K562 (cell line): ENCODE results near the gene GGT6. TPM values are rescaled to one million over a fixed set of nuclear protein-coding genes. Genes with fewer than 3 reads are reported as not detected.

ENCODE experiments used
- ATAC-seq: fragments of 200-7000 bp; cut with Tn5 transposase; 3 replicates; pipeline ENCODE4 v1.9.1; 2020; ENCODE audit warnings: moderate library complexity
- BruUV-seq: library from RNA; stranded (reverse); fragments of 400-500 nt; replicated peaks from 2 replicates; lab custom pipeline; 2021; lab: Mats Ljungman, UMichigan
- CTCF ChIA-PET: fragments of 300-600 bp; formaldehyde crosslinking; extraction: SDS; loops from one replicate; lab custom pipeline; 2021; ENCODE audit warnings: low intra/inter-chr PET ratio; lab: Yijun Ruan, JAX
- POLR2A ChIA-PET: fragments of 300-600, 350-650 bp; sonication (Branson Sonifier 250); formaldehyde crosslinking; extraction: SDS; loops from one replicate; lab custom pipeline; 2021; ENCODE audit warnings: antibody characterized with exemption, inconsistent platforms; lab: Yijun Ruan, JAX
- DNase-seq, 4 experiments: peaks; one replicate each; pipeline versions ENCODE4 v3.0.0 to v3.0.0-alpha.2; 2011 to 2018; ENCODE audit warnings: low spot score in 3 of 4, mixed read lengths in 3 of 4; ENCODE audit errors: extremely low read depth in 1 of 4
- FAIRE-seq: peaks from 2 replicates; lab custom pipeline; 2011; peaks lifted over from hg19 to GRCh38; lab: Jason Lieb, UNC
- H2AFZ ChIP-seq: 2 replicates; pipeline ENCODE4 v1.6.0; 2011; ENCODE audit warnings: low read depth, low read length, control low read depth, inconsistent platforms
- H3K27ac ChIP-seq: fragments of 200-600 bp; 3 replicates; pipeline ENCODE4 v1.8.0; 2011; ENCODE audit warnings: low read depth, mild to moderate bottlenecking, control low read depth, inconsistent platforms, low read length, moderate library complexity, mixed read lengths; ENCODE audit errors: extremely low read depth
- H3K27me3 ChIP-seq, 2 experiments: fragments of 300-600 bp in 1 of 2; 2 replicates in 1 of 2; 3 replicates in 1 of 2; pipeline versions ENCODE4 v1.6.0 to v1.8.0; 2011; ENCODE audit warnings: inconsistent platforms in 2 of 2, low read length in 2 of 2, mild to moderate bottlenecking in 1 of 2, mixed read lengths in 1 of 2, moderate library complexity in 1 of 2; ENCODE audit not compliant: control insufficient read depth in 2 of 2, insufficient read depth in 2 of 2
- H3K36me3 ChIP-seq: fragments of 300-600 bp; 3 replicates; pipeline ENCODE4 v1.8.0; 2011; ENCODE audit warnings: mild to moderate bottlenecking, low read length, inconsistent platforms; ENCODE audit not compliant: control insufficient read depth, insufficient read depth
- H3K4me1 ChIP-seq, 2 experiments: fragments of 200-600 bp in 1 of 2; replicated peaks in 1 of 2; 2 replicates in 1 of 2; 3 replicates in 1 of 2; pipeline versions ENCODE4 v1.5.1 to v1.8.0; 2011; ENCODE audit warnings: inconsistent platforms in 2 of 2, low read length in 2 of 2, mild to moderate bottlenecking in 1 of 2, mixed read lengths in 1 of 2, moderate library complexity in 1 of 2; ENCODE audit not compliant: control insufficient read depth in 2 of 2, insufficient read depth in 2 of 2
- H3K4me2 ChIP-seq: 2 replicates; pipeline ENCODE4 v1.6.1; 2011; ENCODE audit warnings: low read length, control low read depth, inconsistent platforms, mixed read lengths; ENCODE audit not compliant: insufficient read depth
- H3K4me3 ChIP-seq: fragments of 200-600 bp; sonication (generic), shearing (Covaris generic); 2 replicates; pipeline ENCODE4 v1.5.1; 2016; ENCODE audit warnings: control low read depth, inconsistent platforms
- H3K79me2 ChIP-seq: fragments of 200-600 bp; 3 replicates; pipeline ENCODE4 v1.8.0; 2011; ENCODE audit warnings: low read length, inconsistent platforms; ENCODE audit not compliant: control insufficient read depth, insufficient read depth
- H3K9ac ChIP-seq, 2 experiments: 2 replicates each; pipeline versions ENCODE4 v1.6.0 to v1.6.1; 2011; ENCODE audit warnings: low read depth in 2 of 2, low read length in 2 of 2, control low read depth in 1 of 2, inconsistent platforms in 1 of 2, mild to moderate bottlenecking in 1 of 2, mixed read lengths in 1 of 2; ENCODE audit not compliant: insufficient read depth in 1 of 2
- H3K9me1 ChIP-seq: one replicate; pipeline ENCODE4 v1.6.0; 2011; ENCODE audit warnings: inconsistent platforms, mild to moderate bottlenecking, low read length, moderate library complexity; ENCODE audit not compliant: control insufficient read depth, insufficient read depth
- H3K9me3 ChIP-seq: replicated peaks from 2 replicates; pipeline ENCODE4 v1.5.1; 2011; ENCODE audit warnings: low read depth, low read length, inconsistent platforms; ENCODE audit not compliant: control insufficient read depth, insufficient read depth
- H4K20me1 ChIP-seq: replicated peaks from 2 replicates; pipeline ENCODE4 v1.6.1; 2011; ENCODE audit warnings: low read length, inconsistent platforms, mixed read lengths; ENCODE audit not compliant: control insufficient read depth, insufficient read depth
- EWSR1 ChIP-seq: fragments of 450-650 bp; IDR thresholded peaks from 2 replicates; pipeline ENCODE4 v1.6.1; 2018; ENCODE audit warnings: borderline replicate concordance, mild to moderate bottlenecking, low read depth, moderate library complexity; ENCODE audit not compliant: partially characterized antibody
- FOXA1 ChIP-seq: fragments of 450-650 bp; IDR thresholded peaks from 2 replicates; pipeline ENCODE4 v1.6.1; 2016; ENCODE audit warnings: mild to moderate bottlenecking, borderline replicate concordance
- FOXM1 ChIP-seq, 2 experiments: fragments of 450-650 bp in 1 of 2; sonication (generic) in 1 of 2; formaldehyde crosslinking in 1 of 2; IDR thresholded peaks; 2 replicates each; pipeline versions ENCODE4 v1.6.1 to v1.9.0; 2017 to 2022; ENCODE audit warnings: low read depth in 2 of 2, mild to moderate bottlenecking in 2 of 2, missing genetic modification reagents in 1 of 2, moderate library complexity in 1 of 2
- FUS ChIP-seq: fragments of 200-400 bp; formaldehyde crosslinking; optimal IDR thresholded peaks from 2 replicates; pipeline ENCODE3; 2017; ENCODE audit warnings: low read depth, low read length
- HDAC1 ChIP-seq, 2 experiments: fragments of 450-650 bp; IDR thresholded peaks; 2 replicates each; pipeline ENCODE4 v1.6.1; 2016 to 2017; ENCODE audit warnings: inconsistent platforms in 1 of 2, mild to moderate bottlenecking in 1 of 2, moderate library complexity in 1 of 2
- HIVEP1 ChIP-seq: fragments of 250-450 bp; sonication (Bioruptor Pico); IDR thresholded peaks from 2 replicates; pipeline ENCODE4 v1.4.0; 2020; ENCODE audit warnings: mild to moderate bottlenecking
- NFIC ChIP-seq: fragments of 450-650 bp; IDR thresholded peaks from 2 replicates; pipeline ENCODE4 v1.6.1; 2017; ENCODE audit warnings: mild to moderate bottlenecking, inconsistent platforms
- NR2C2 ChIP-seq, 2 experiments: fragments of 200-800 bp in 1 of 2; sonication (Bioruptor generic) in 1 of 2; sonication (generic) in 1 of 2; formaldehyde crosslinking in 1 of 2; IDR thresholded peaks; 2 replicates each; pipeline versions ENCODE4 v1.6.1 to v1.8.0; 2016 to 2022; ENCODE audit warnings: mild to moderate bottlenecking in 1 of 2, missing compliant biosample characterization in 1 of 2, missing genetic modification characterization in 1 of 2, missing genetic modification reagents in 1 of 2
- RAD51 ChIP-seq: fragments of 450-650 bp; IDR thresholded peaks from 2 replicates; pipeline ENCODE4 v1.7.1; 2016; ENCODE audit warnings: low read depth, mild to moderate bottlenecking, borderline replicate concordance
- ZFP1 ChIP-seq: fragments of 450-650 bp; formaldehyde crosslinking; IDR thresholded peaks from 2 replicates; pipeline ENCODE4 v1.4.0; 2020; ENCODE audit warnings: mild to moderate bottlenecking, mixed read lengths
- ZKSCAN1 ChIP-seq: fragments of 150-350 bp; IDR thresholded peaks from 2 replicates; pipeline ENCODE4 v1.6.1; 2016; ENCODE audit warnings: low read depth, low read length
- WGBS: fragments of 100-300 bp; shearing (Covaris generic); methylation state at CpG from one replicate; pipeline ENCODE4 v1.1.6; 2016; ENCODE audit warnings: low coverage, mixed read lengths; ENCODE audit not compliant: insufficient coverage; ENCODE audit errors: missing lambda C conversion rate; 5-methylcytosine and 5-hydroxymethylcytosine counted together
- in situ Hi-C: fragments of 300-500 bp; cut with MboI; formaldehyde crosslinking; loops from 4 replicates; pipeline ENCODE4 v1.15.0; 2018; ENCODE audit warnings: inconsistent platforms, mixed read lengths
- intact Hi-C: fragments of 100-400 bp; cut with micrococcal nuclease; formaldehyde crosslinking; loops from 2 replicates; pipeline ENCODE4 v1.14.2; 2022
- polyA plus RNA-seq, 8 experiments: library from polyadenylated mRNA; depleted of rRNA in 4 of 8; stranded (reverse) in 5 of 8; unstranded in 3 of 8; fragments of >200 nt; fragmentation: Nextera tagmentation in 2 of 8; fragmentation: Illumina TruSeq in 1 of 8; extraction: Ambion mirVana in 2 of 8; extraction: Trizol in 1 of 8; gene quantifications; 2 replicates each; pipeline versions ENCODE4 v1.2.1 to v1.2.3, GENCODE V29; 2011 to 2014; ENCODE audit warnings: inconsistent platforms in 1 of 8, missing spikeins in 1 of 8
- total RNA-seq, 7 experiments: library from RNA; depleted of rRNA in 6 of 7; stranded (reverse); fragments of >200 nt in 6 of 7; fragmentation: Illumina TruSeq in 2 of 7; extraction: Trizol in 2 of 7; gene quantifications; 2 replicates each; pipeline versions ENCODE4 v1.2.1 to v1.2.3, GENCODE V29; 2011 to 2021; ENCODE audit warnings: low replicate concordance in 1 of 7
- TF ChIP-seq, protein P1 (sequence below): fragments of 250-450 bp; sonication (Bioruptor Pico); IDR thresholded peaks from 2 replicates; pipeline ENCODE4 v1.8.0; 2021; ENCODE audit warnings: moderate library complexity, mild to moderate bottlenecking, inconsistent platforms
- TF ChIP-seq, protein P2 (sequence below): sonication (generic); formaldehyde crosslinking; IDR thresholded peaks from 2 replicates; pipeline ENCODE4 v1.8.1; 2023; ENCODE audit warnings: missing genetic modification reagents, mild to moderate bottlenecking, borderline replicate concordance
- TF ChIP-seq, protein P3 (sequence below): sonication (generic); formaldehyde crosslinking; IDR thresholded peaks from 2 replicates; pipeline ENCODE4 v1.8.0; 2022; ENCODE audit warnings: mild to moderate bottlenecking, missing genetic modification reagents

GGT6 gene
- total and polyA plus RNA-seq, 9 of the 15 experiments (the other 6 are each of a cell fraction or from before 2014, with no cell fraction given): 0.09 TPM; not detected in 8

- no peaks in the 10 kb centered on the region for H3K36me3 ChIP-seq
- H3K79me2 ChIP-seq: no peaks in the 10 kb centered on the region
- in situ Hi-C loops (no loop called here), intact Hi-C loops (no loop called here)
- WGBS: 8% methylated on average over 9 of the region's 13 CpGs
- 0 out of 2 replicates have a peak, but pooled peaks cover under 1% of the 10 kb centered on the region for H4K20me1 ChIP-seq
- no peak overlapping the region for H2AFZ ChIP-seq
- no peak overlapping the region for H3K4me2 ChIP-seq
- H3K4me3 ChIP-seq: no peak overlapping the region
- DNase-seq (no peak), ATAC-seq (no peak), FAIRE-seq (no peak)
- POLR2A ChIA-PET: no interaction called here
- H3K27ac ChIP-seq: no peak overlapping the region
- H3K9me1 ChIP-seq: no peaks in the 10 kb centered on the region
- H3K4me1 ChIP-seq: peaks cover 0 to 12% of the 10 kb centered on the region in 2 experiments; a peak in 3 of 5 replicates
- no peaks in the 10 kb centered on the region for H3K9me3 ChIP-seq
- BruUV-seq: no TSS peak
- H3K27me3 ChIP-seq: peaks cover 3 to 79% of the 10 kb centered on the region in 2 experiments; a peak in 4 of 5 replicates
- CTCF ChIA-PET: no interaction called here
- H3K9ac ChIP-seq: no peak overlapping the region
- no peak for TF ChIP-seq HIVEP1
- no peak for TF ChIP-seq NR2C2 (CRISPR knock-in tag; IDR thresholded peaks at IDR 0.05)
- no peak for TF ChIP-seq NR2C2 (tag; IDR thresholded peaks at IDR 0.05)
- TF ChIP-seq, protein P1, sequence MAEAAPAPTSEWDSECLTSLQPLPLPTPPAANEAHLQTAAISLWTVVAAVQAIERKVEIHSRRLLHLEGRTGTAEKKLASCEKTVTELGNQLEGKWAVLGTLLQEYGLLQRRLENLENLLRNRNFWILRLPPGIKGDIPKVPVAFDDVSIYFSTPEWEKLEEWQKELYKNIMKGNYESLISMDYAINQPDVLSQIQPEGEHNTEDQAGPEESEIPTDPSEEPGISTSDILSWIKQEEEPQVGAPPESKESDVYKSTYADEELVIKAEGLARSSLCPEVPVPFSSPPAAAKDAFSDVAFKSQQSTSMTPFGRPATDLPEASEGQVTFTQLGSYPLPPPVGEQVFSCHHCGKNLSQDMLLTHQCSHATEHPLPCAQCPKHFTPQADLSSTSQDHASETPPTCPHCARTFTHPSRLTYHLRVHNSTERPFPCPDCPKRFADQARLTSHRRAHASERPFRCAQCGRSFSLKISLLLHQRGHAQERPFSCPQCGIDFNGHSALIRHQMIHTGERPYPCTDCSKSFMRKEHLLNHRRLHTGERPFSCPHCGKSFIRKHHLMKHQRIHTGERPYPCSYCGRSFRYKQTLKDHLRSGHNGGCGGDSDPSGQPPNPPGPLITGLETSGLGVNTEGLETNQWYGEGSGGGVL (CRISPR knock-in tag): no peak
- no peak for TF ChIP-seq FUS
- no peak for TF ChIP-seq FOXM1 (IDR thresholded peaks at IDR 0.05; ENCODE audit: low read depth)
- TF ChIP-seq FOXM1 (CRISPR knock-in tag; IDR thresholded peaks at IDR 0.05; ENCODE audit: low read depth): no peak
- TF ChIP-seq, protein P2, sequence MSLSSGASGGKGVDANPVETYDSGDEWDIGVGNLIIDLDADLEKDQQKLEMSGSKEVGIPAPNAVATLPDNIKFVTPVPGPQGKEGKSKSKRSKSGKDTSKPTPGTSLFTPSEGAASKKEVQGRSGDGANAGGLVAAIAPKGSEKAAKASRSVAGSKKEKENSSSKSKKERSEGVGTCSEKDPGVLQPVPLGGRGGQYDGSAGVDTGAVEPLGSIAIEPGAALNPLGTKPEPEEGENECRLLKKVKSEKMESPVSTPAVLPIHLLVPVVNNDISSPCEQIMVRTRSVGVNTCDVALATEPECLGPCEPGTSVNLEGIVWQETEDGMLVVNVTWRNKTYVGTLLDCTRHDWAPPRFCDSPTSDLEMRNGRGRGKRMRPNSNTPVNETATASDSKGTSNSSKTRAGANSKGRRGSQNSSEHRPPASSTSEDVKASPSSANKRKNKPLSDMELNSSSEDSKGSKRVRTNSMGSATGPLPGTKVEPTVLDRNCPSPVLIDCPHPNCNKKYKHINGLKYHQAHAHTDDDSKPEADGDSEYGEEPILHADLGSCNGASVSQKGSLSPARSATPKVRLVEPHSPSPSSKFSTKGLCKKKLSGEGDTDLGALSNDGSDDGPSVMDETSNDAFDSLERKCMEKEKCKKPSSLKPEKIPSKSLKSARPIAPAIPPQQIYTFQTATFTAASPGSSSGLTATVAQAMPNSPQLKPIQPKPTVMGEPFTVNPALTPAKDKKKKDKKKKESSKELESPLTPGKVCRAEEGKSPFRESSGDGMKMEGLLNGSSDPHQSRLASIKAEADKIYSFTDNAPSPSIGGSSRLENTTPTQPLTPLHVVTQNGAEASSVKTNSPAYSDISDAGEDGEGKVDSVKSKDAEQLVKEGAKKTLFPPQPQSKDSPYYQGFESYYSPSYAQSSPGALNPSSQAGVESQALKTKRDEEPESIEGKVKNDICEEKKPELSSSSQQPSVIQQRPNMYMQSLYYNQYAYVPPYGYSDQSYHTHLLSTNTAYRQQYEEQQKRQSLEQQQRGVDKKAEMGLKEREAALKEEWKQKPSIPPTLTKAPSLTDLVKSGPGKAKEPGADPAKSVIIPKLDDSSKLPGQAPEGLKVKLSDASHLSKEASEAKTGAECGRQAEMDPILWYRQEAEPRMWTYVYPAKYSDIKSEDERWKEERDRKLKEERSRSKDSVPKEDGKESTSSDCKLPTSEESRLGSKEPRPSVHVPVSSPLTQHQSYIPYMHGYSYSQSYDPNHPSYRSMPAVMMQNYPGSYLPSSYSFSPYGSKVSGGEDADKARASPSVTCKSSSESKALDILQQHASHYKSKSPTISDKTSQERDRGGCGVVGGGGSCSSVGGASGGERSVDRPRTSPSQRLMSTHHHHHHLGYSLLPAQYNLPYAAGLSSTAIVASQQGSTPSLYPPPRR: no peak
- TF ChIP-seq NFIC: no peak
- TF ChIP-seq FOXA1: no peak
- no peak for TF ChIP-seq HDAC1 (IDR thresholded peaks at IDR 0.05)
- TF ChIP-seq ZFP1 (CRISPR knock-in tag): no peak
- no peak for TF ChIP-seq ZKSCAN1
- no peak for TF ChIP-seq EWSR1
- TF ChIP-seq, protein P3, sequence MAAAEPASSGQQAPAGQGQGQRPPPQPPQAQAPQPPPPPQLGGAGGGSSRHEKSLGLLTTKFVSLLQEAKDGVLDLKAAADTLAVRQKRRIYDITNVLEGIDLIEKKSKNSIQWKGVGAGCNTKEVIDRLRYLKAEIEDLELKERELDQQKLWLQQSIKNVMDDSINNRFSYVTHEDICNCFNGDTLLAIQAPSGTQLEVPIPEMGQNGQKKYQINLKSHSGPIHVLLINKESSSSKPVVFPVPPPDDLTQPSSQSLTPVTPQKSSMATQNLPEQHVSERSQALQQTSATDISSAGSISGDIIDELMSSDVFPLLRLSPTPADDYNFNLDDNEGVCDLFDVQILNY (CRISPR knock-in tag): no peak
- TF ChIP-seq RAD51: no peak
Measured at GRCh38 chr17:4600563-4600962, 40.2 kb upstream of the GGT6 start.
